Endothelial cell (in vitro differentiated cells): Measurements from ENCODE around the gene BLACAT1. TPM values are rescaled to one million over a fixed set of nuclear protein-coding genes. Genes with fewer than 3 reads are reported as not detected.

Source experiments
- DNase-seq: peaks from one replicate; pipeline ENCODE4 v3.0.0; 2021; ENCODE audit warnings: low spot score
- H3K27ac Mint-ChIP-seq: one replicate; pipeline ENCODE4 v1.8.0; 2021; ENCODE audit warnings: mixed read lengths, inconsistent platforms; ENCODE audit not compliant: unreplicated experiment
- H3K27me3 Mint-ChIP-seq: one replicate; pipeline ENCODE4 v1.8.0; 2021; ENCODE audit warnings: mild to moderate bottlenecking, moderate library complexity, mixed read lengths, inconsistent platforms; ENCODE audit not compliant: unreplicated experiment
- H3K36me3 Mint-ChIP-seq: one replicate; pipeline ENCODE4 v1.8.0; 2021; ENCODE audit warnings: mild to moderate bottlenecking, low read depth, mixed read lengths, inconsistent platforms; ENCODE audit not compliant: unreplicated experiment
- H3K4me1 Mint-ChIP-seq: one replicate; pipeline ENCODE4 v1.8.0; 2021; ENCODE audit warnings: mild to moderate bottlenecking, mixed read lengths, inconsistent platforms; ENCODE audit not compliant: unreplicated experiment
- H3K4me3 Mint-ChIP-seq: one replicate; pipeline ENCODE4 v1.8.0; 2021; ENCODE audit warnings: mild to moderate bottlenecking, mixed read lengths, inconsistent platforms; ENCODE audit not compliant: unreplicated experiment
- H3K9me3 Mint-ChIP-seq: one replicate; pipeline ENCODE4 v1.8.0; 2021; ENCODE audit warnings: mixed read lengths, inconsistent platforms; ENCODE audit not compliant: unreplicated experiment
- total RNA-seq: library from RNA; stranded (reverse); fragmentation: NEBNext Ultra II Directional; extraction: Animal tissue kit (Norgen Biotek cat#: 25700); gene quantifications from one replicate; pipeline ENCODE4 v1.2.1, GENCODE V29; 2021; ENCODE audit not compliant: unreplicated experiment
- TF ChIP-seq, protein P1 (sequence below): fragments of 200-600 bp; sonication (generic); IDR thresholded peaks from one replicate; pipeline ENCODE4 v1.5.0; 2021; ENCODE audit warnings: antibody characterized with exemption; ENCODE audit not compliant: unreplicated experiment

The BLACAT1 gene
- total RNA-seq, 1 donor from 2014 or later, result 2.2 TPM

DNA sequence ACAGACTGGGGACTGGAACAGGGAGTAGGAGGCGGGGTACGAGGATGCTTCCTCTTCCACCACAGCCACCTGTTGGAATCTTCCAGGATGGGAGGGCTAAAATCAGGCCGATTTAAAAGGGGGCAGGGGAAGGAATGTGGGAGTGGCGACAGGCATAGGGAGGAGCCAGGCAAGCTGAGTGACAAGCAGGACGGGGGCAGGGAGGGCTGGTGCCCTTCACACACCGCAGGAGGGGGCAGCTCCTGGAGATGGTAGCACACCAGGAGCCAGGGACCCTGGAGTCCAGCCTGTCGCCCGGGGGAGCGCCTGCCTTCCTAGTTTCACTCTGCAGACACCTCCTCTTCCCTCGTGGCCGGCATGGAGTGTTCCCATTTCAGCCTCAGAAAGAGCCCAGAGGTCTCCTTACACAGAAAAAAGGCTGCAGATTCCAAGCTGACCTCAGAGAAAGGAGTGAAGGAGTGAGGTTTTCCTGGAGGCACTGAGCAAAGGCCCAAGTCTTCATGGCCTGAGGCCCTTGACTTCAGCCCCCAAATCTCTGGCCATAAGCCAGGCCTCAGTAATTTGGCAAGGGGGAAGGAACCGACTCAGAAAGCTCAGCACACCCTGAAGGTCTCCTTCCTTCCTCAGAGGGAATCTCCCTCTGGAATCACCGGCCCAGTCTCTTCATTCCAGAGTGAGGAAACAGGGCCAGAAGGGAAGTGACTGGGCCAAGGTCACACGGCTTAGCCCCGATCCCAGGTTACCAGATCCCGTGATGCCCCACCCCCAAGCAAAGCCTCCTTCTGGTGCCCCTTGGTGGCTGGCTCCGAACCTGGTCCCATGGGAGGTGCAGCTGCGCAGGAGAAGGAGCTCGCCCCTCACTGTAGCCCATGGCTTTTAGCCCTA lies 8.1 kb downstream of the BLACAT1 start:
- no peak for DNase-seq
- Mint-ChIP-seq H3K4me3 (no peak overlapping the region), H3K36me3 (peaks cover 2% of the 10 kb centered on the region), H3K4me1 (peaks cover 57% of the 10 kb centered on the region), H3K27me3 (peaks cover 10% of the 10 kb centered on the region), H3K9me3 (no peaks in the 10 kb centered on the region), H3K27ac (no peak overlapping the region)
- TF ChIP-seq, protein P1, sequence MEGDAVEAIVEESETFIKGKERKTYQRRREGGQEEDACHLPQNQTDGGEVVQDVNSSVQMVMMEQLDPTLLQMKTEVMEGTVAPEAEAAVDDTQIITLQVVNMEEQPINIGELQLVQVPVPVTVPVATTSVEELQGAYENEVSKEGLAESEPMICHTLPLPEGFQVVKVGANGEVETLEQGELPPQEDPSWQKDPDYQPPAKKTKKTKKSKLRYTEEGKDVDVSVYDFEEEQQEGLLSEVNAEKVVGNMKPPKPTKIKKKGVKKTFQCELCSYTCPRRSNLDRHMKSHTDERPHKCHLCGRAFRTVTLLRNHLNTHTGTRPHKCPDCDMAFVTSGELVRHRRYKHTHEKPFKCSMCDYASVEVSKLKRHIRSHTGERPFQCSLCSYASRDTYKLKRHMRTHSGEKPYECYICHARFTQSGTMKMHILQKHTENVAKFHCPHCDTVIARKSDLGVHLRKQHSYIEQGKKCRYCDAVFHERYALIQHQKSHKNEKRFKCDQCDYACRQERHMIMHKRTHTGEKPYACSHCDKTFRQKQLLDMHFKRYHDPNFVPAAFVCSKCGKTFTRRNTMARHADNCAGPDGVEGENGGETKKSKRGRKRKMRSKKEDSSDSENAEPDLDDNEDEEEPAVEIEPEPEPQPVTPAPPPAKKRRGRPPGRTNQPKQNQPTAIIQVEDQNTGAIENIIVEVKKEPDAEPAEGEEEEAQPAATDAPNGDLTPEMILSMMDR, result no peak

DNA sequence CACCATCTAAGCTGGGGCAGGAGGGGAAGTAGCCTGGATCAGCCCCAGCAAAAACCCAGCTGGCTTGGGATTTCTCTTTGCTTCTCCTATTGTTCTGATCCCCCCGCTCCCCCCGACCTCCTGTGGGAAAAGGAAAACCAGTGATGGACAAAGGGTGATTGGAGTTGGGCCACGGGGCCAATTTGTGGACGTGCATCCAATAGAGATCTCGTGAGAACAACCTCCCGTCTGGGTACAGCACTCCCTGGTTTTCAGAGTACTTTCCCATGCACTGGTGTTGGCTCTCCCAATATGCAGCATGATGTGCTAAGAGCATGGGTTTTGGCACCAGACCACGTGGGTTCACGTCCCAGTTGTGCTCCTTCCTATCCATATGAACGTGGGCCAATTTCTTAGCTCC lies 9.0 kb downstream of the BLACAT1 start:
- Mint-ChIP-seq H3K4me1 (peaks cover 63% of the 10 kb centered on the region), H3K36me3 (peaks cover 2% of the 10 kb centered on the region), H3K27ac (peak overlapping the region; percentile 52), H3K4me3 (no peak overlapping the region), H3K9me3 (no peaks in the 10 kb centered on the region), H3K27me3 (peaks cover 10% of the 10 kb centered on the region)
- DNase-seq, result peak; percentile 45
- TF ChIP-seq, protein P1, result no peak

DNA sequence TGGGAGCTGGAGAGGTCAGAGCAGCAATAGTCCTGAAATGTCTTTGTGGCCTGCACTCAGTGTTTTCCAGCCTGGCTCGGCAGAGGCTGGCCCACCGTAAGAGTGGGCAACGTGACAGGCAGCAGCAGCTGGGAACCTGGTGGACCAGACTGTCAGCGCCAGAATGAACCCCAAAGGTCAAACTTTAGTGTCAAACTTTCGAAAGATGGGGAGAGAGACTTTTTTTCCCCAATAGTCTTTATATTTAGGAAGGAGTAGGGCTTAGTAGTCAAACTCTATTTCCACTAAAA lies 10.3 kb downstream of the BLACAT1 start:
- Mint-ChIP-seq H3K27ac (peak overlapping the region; percentile 81), H3K4me3 (no peak overlapping the region), H3K4me1 (peaks cover 63% of the 10 kb centered on the region), H3K9me3 (no peaks in the 10 kb centered on the region), H3K27me3 (peaks cover 9% of the 10 kb centered on the region), H3K36me3 (peaks cover 2% of the 10 kb centered on the region)
- DNase-seq, result no peak
- TF ChIP-seq, protein P1, result no peak

DNA sequence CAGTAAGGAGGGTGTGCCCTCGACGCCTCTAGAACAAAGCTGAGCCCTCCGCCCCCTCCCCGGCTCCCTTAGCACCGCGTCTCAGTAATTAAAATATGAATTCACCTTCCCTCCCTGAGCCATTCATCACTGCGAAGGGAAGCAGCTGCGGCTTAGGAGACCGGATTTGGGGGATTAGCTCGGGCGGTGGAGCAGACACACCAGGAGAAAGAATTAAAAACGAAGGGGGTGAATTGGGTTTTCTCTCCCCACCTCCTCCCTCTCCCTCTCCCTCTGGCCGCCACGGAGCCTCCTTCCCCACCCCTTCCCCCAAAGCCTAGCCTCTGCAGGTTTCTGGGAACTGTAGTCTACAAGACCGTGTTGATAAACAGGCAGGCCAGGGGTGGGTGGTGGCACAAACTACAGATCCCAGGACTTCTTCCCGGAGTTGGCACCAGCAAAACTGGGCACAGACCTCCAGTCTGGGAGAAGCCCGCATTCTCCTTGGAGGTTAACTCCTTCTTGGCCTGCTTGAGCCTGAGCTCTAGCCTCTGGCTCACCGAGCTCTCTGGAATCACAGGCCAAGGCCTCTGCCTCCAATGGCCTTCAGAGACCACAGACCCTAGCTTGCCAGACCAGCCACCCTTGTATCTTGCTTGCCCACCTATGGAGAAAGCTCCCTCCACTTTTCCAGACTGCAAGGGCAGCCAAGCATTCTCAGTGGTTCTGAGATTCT lies 10.8 kb downstream of the BLACAT1 start:
- Mint-ChIP-seq H3K4me1 (peaks cover 64% of the 10 kb centered on the region), H3K4me3 (no peak overlapping the region), H3K27ac (peak overlapping the region; percentile 81), H3K36me3 (peaks cover 2% of the 10 kb centered on the region), H3K9me3 (no peaks in the 10 kb centered on the region), H3K27me3 (peaks cover 8% of the 10 kb centered on the region)
- no peak for DNase-seq
- TF ChIP-seq, protein P1, result no peak
